Stimulated activated CD4-positive, alpha-beta T cell treated with anti-CD3 and anti-CD28 coated beads, Interleukin-15, amount 100 ng/mL, for 24 hours (primary cell): ENCODE results near the gene NPAS3.

ENCODE experiments used
- DNase-seq: peaks from one replicate; pipeline ENCODE4 v3.0.0-alpha.2; 2020

NPAS3 gene

GRCh38 chr14:33566082-33566481 is 627.4 kb downstream of the NPAS3 start:
- no peak for DNase-seq

GRCh38 chr14:33567023-33567728 is 628.5 kb downstream of the NPAS3 start:
- no peak for DNase-seq

- DNase-seq = no peak
These were observed 629.1 kb downstream of the NPAS3 start for GRCh38 chr14:33567731-33568130.

- no peak for DNase-seq
These were observed 630.4 kb downstream of the NPAS3 start for GRCh38 chr14:33568935-33569579.

GRCh38 chr14:33569821-33570687 is 631.4 kb downstream of the NPAS3 start:
- no peak for DNase-seq

GRCh38 chr14:33570694-33571310 is 632.1 kb downstream of the NPAS3 start:
- DNase-seq = no peak

GRCh38 chr14:33573301-33573880 is 634.7 kb downstream of the NPAS3 start:
- no peak for DNase-seq

- DNase-seq = no peak
These were observed 637.3 kb downstream of the NPAS3 start for GRCh38 chr14:33576014-33576413.

GRCh38 chr14:33578461-33579216 is 640.0 kb downstream of the NPAS3 start:
- DNase-seq = no peak

- DNase-seq = no peak
These were observed 641.6 kb downstream of the NPAS3 start for GRCh38 chr14:33580231-33580749.

- no peak for DNase-seq
These were observed 642.2 kb downstream of the NPAS3 start for GRCh38 chr14:33580841-33581240.

- DNase-seq = no peak
These were observed 646.0 kb downstream of the NPAS3 start for GRCh38 chr14:33584697-33585096.

- DNase-seq = no peak
These were observed 648.1 kb downstream of the NPAS3 start for GRCh38 chr14:33586806-33587205.

GRCh38 chr14:33587791-33588190 is 649.1 kb downstream of the NPAS3 start:
- DNase-seq = no peak

- DNase-seq = no peak
These were observed 650.1 kb downstream of the NPAS3 start for GRCh38 chr14:33588771-33589170.

GRCh38 chr14:33589334-33589733 is 650.7 kb downstream of the NPAS3 start:
- DNase-seq = no peak

GRCh38 chr14:33590891-33591630 is 652.4 kb downstream of the NPAS3 start:
- DNase-seq = no peak

GRCh38 chr14:33592297-33592696 is 653.6 kb downstream of the NPAS3 start:
- DNase-seq = no peak

- DNase-seq = no peak
These were observed 657.8 kb downstream of the NPAS3 start for GRCh38 chr14:33596211-33597080.

- DNase-seq = no peak
These were observed 659.9 kb downstream of the NPAS3 start for GRCh38 chr14:33598582-33598981.
